GM12873 (cell line): Measurements from ENCODE around the gene MED12L.

Experiments used
- CTCF ChIP-seq: IDR thresholded peaks from 2 replicates; pipeline ENCODE4 v1.5.1; 2012; ENCODE audit warnings: low read depth, mild to moderate bottlenecking, moderate library complexity, low read length, control low read depth; ENCODE audit not compliant: insufficient read depth; ENCODE audit errors: missing control alignments

The MED12L gene

DNA sequence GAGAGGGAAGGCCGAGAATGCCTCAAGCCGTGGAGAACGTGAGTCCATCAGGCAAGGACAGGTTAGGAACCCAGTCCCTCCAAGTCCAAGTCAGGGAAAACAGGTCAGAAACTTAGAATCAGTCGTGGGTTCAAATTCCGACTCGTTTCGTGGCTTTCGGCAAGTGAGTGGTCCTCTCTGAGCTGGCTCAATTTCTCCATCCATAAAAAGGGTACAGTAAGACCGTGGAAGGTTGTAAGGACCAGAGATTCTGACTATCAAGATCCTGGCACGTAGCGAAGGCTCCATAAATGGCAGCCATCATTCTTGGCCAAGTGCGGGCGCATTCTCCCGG is 604 bp upstream of the MED12L start:
- TF ChIP-seq CTCF = no peak

GRCh38 chr3:151085889-151086483 is 522 bp downstream of the MED12L start:
- no peak for TF ChIP-seq CTCF

DNA sequence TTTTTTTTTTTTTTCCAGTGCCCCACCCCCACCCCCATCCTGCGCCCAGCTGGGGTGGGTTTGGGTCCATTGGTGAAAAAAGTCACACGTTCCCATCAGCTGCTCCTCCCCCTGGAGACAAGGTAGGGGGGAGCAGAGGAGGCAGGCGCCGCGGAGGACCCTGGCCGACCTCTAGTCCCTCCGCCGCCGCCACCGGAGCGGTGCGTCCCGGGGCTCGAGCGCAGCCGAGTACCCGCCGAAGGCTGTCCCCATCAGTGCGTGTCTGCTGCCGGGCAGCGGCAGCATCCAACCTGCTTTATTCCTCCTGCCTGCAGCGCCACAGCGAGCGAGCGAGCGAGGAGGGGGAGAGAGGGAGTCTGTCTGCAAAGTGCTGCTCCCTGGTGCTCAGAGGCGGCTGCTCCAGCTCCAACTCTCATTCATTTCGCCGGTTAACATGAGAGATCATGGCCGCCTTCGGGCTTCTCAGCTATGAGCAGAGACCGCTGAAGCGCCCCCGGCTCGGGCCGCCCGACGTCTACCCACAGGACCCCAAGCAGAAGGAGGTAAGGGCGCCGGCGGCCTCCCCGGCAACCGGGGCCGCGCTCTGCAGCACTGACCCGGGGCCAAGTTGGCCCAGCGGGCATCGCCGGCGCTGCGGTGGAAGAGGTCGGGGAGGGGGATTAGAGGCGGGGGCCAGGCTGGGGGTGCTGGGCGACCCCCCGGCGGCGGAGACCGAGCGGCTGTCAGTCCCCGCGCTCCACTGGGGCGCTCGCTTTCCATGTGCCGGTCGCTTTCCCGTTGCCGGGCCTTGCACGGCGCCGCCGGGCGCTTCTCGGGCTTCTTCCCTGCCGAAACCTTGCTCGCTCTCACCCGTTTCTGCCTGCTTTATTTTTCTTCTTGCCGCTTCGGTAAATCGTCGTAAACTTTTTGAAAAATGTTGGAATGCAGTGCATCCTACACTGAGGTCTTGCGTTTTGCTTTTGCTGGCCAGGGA is 1.3 kb downstream of the MED12L start:
- peak; percentile 53 for TF ChIP-seq CTCF

- TF ChIP-seq CTCF = no peak
Measured at GRCh38 chr3:151087648-151088047, 2.2 kb downstream of the MED12L start.

DNA sequence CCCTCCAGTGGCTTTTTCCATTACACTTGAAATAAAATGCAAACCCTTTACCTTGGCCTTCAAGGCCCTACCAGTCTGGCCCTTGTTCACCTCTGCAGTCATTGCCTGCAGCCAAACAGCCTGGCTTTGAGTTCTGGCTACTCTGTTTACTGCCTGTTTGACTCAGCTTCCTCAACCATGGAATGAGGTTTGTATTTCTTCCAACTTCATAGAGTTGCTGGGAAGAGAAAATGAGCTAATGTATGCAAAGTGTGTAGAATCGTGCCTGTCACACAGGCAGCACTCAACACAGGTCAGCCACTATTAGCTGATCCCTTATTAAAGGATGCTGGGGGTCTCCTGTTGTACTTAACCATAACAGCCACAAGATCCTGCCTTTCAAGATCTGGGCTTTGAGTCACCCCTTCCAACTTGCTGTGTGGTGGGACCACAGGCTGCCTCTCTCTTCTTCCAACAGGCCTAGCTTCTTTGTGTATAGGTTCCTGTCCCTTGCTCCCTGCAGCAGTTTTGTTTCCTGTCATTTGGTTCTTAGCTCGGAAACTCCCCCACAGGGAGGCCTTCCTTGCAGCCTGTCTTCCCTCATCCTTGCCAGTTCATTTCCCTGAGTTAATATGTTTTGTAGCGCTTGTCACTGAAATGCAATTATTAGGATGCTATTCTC is 6.4 kb downstream of the MED12L start:
- TF ChIP-seq CTCF = no peak

DNA sequence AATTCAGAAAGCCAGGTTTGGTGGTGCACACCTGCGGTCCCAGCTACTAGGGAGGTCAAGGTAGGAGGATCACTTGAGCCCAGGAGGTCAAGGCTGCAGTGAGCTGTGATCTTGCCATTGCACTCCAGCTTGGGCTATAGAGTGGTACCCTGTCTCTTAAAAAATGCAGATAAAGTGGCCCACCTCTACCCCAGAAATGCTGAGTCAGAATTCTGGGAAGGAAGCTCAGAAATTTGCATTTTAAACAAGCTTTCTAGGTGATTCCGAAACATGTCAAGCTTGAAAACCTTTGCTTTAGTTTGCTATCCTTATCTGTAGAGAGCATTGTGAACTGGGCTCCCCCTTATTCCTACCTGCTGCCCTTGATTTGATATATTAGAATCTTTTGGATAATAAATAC is 7.7 kb downstream of the MED12L start:
- no peak for TF ChIP-seq CTCF

DNA sequence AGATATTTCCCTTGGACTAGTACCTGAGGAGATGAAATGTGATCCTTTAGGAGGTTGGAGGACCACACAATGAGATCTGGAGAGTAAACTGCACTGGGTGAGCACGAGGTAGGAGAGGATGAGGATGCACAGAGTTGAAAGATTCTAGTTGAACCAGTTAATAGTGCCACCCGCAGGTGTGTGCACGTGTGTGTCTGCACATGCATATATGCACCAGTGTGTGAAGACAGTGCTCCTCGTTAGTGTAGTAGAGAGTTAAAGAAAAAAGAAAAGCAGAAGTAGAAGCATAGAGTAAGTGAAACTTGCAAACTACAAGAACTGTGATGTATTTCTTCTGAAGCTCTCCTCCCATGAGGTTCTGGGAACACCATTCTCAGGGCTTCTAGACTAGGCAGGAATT is 8.4 kb downstream of the MED12L start:
- TF ChIP-seq CTCF = no peak
